GM23338 (cell line): Measurements from ENCODE around the gene LRRC3B. TPM values are rescaled to one million over a fixed set of nuclear protein-coding genes. Genes with fewer than 3 reads are reported as not detected.

Experiments
- ATAC-seq: fragments of 200-7000 bp; cut with Tn5 transposase; 3 replicates; pipeline ENCODE4 v1.9.1; 2020
- DNase-seq: peaks from one replicate; pipeline ENCODE4 v3.0.0-alpha.2; 2015; ENCODE audit warnings: low spot score
- H2AFZ ChIP-seq: fragments of 200-600 bp; sonication (generic); 2 replicates; pipeline ENCODE4 v1.8.0; 2016; ENCODE audit warnings: antibody characterized with exemption, mild to moderate bottlenecking, moderate library complexity
- H3F3A ChIP-seq: fragments of 200-600 bp; sonication (generic); replicated peaks from 2 replicates; pipeline ENCODE4 v1.8.0; 2017; ENCODE audit warnings: antibody characterized with exemption, mixed run types, low read depth
- H3K27ac ChIP-seq: fragments of 200-600 bp; sonication (generic); 2 replicates; pipeline ENCODE4 v1.6.1; 2016; ENCODE audit warnings: low read depth
- H3K27me3 ChIP-seq: fragments of 200-600 bp; sonication (generic); 2 replicates; pipeline ENCODE4 v1.8.0; 2016; ENCODE audit warnings: mild to moderate bottlenecking, mixed run types, moderate library complexity; ENCODE audit not compliant: insufficient read depth
- H3K36me3 ChIP-seq: fragments of 200-600 bp; sonication (generic); 2 replicates; pipeline ENCODE4 v1.8.0; 2016; ENCODE audit warnings: mild to moderate bottlenecking; ENCODE audit not compliant: insufficient read depth
- H3K4me1 ChIP-seq: fragments of 200-600 bp; sonication (generic); 2 replicates; pipeline ENCODE4 v1.8.0; 2016; ENCODE audit warnings: mild to moderate bottlenecking, moderate library complexity; ENCODE audit not compliant: insufficient read depth
- H3K4me2 ChIP-seq: fragments of 200-600 bp; sonication (generic); 2 replicates; pipeline ENCODE4 v1.7.1; 2017; ENCODE audit warnings: mixed run types
- H3K4me3 ChIP-seq: fragments of 200-600 bp; sonication (generic); 2 replicates; pipeline ENCODE4 v1.6.1; 2016; ENCODE audit warnings: mixed run types
- H3K79me2 ChIP-seq: fragments of 200-600 bp; sonication (generic); replicated peaks from 2 replicates; pipeline ENCODE4 v1.8.0; 2017; ENCODE audit warnings: mild to moderate bottlenecking; ENCODE audit not compliant: insufficient read depth
- H3K9me2 ChIP-seq: fragments of 200-600 bp; sonication (generic); 2 replicates; pipeline ENCODE4 v1.8.0; 2017; ENCODE audit not compliant: insufficient read depth
- H4K20me1 ChIP-seq: fragments of 200-600 bp; sonication (generic); replicated peaks from 2 replicates; pipeline ENCODE4 v1.8.0; 2017; ENCODE audit warnings: mild to moderate bottlenecking; ENCODE audit not compliant: insufficient read depth
- H3K27ac Mint-ChIP-seq: 2 replicates; pipeline ENCODE4 v1.8.0; 2020; ENCODE audit warnings: inconsistent platforms, mild to moderate bottlenecking, moderate library complexity, mixed read lengths
- H3K27me3 Mint-ChIP-seq: 3 replicates; pipeline ENCODE4 v1.8.0; 2022; ENCODE audit warnings: low read depth, mild to moderate bottlenecking, moderate library complexity, mixed read lengths, inconsistent platforms; ENCODE audit not compliant: insufficient read depth, poor library complexity
- H3K36me3 Mint-ChIP-seq: 3 replicates; pipeline ENCODE4 v1.8.0; 2021; ENCODE audit warnings: low read depth, mild to moderate bottlenecking, inconsistent platforms, moderate library complexity, mixed read lengths
- H3K4me1 Mint-ChIP-seq: 3 replicates; pipeline ENCODE4 v1.8.0; 2020; ENCODE audit warnings: mild to moderate bottlenecking, inconsistent platforms, mixed read lengths
- H3K4me3 Mint-ChIP-seq: 3 replicates; pipeline ENCODE4 v1.8.0; 2021; ENCODE audit warnings: moderate library complexity, mild to moderate bottlenecking, inconsistent platforms, mixed read lengths
- H3K9me3 Mint-ChIP-seq: 3 replicates; pipeline ENCODE4 v1.8.0; 2020; ENCODE audit warnings: moderate library complexity, mild to moderate bottlenecking, inconsistent platforms, mixed read lengths
- CTCF ChIP-seq, 2 experiments: fragments of 200-600 bp in 1 of 2; sonication (generic) in 1 of 2; conservative IDR thresholded peaks; 2 replicates each; pipeline versions ENCODE4 v1.5.1 to v1.6.1; 2016 to 2017; ENCODE audit warnings: antibody characterized with exemption in 2 of 2, low read depth in 2 of 2, mild to moderate bottlenecking in 2 of 2, moderate library complexity in 1 of 2
- ETS1 ChIP-seq: IDR thresholded peaks from 2 replicates; pipeline ENCODE4 v1.6.1; 2016; ENCODE audit warnings: antibody characterized with exemption
- EZH2 ChIP-seq: fragments of 200-600 bp; sonication (generic); IDR thresholded peaks from one replicate; pipeline ENCODE4 v1.8.0; 2017; ENCODE audit warnings: antibody characterized with exemption, mild to moderate bottlenecking, low read depth; ENCODE audit not compliant: unreplicated experiment
- EZH2phosphoT487 ChIP-seq: fragments of 200-600 bp; sonication (generic); IDR thresholded peaks from one replicate; pipeline ENCODE4 v1.8.1; 2018; ENCODE audit warnings: antibody characterized with exemption; ENCODE audit not compliant: unreplicated experiment
- JUNB ChIP-seq: IDR thresholded peaks from one replicate; pipeline ENCODE4 v1.6.1; 2016; ENCODE audit warnings: antibody characterized with exemption; ENCODE audit not compliant: unreplicated experiment
- POLR2AphosphoS5 ChIP-seq: IDR thresholded peaks from 2 replicates; pipeline ENCODE4 v1.6.1; 2016; ENCODE audit warnings: antibody characterized with exemption, low read depth
- REST ChIP-seq: IDR thresholded peaks from one replicate; pipeline ENCODE4 v1.6.1; 2018; ENCODE audit warnings: antibody characterized with exemption; ENCODE audit not compliant: unreplicated experiment
- ZNF114 ChIP-seq: fragments of 250-450 bp; sonication (Bioruptor Pico); IDR thresholded peaks from 2 replicates; pipeline ENCODE4 v1.5.0; 2020; ENCODE audit warnings: mild to moderate bottlenecking, moderate library complexity
- ZNF462 ChIP-seq: fragments of 250-450 bp; sonication (Bioruptor Pico); IDR thresholded peaks from 2 replicates; pipeline ENCODE4 v1.5.0; 2020; ENCODE audit warnings: mild to moderate bottlenecking, moderate library complexity
- polyA plus RNA-seq: library from polyadenylated mRNA; unstranded; fragments of >200 nt; fragmentation: Nextera tagmentation; extraction: Ambion mirVana; gene quantifications from 2 replicates; pipeline ENCODE4 v1.2.1, GENCODE V29; 2016
- total RNA-seq: library from RNA; depleted of rRNA; stranded (reverse); fragments of >200 nt; shearing (Covaris generic); gene quantifications from 2 replicates; pipeline ENCODE4 v1.2.3, GENCODE V29; 2014

The LRRC3B gene
- total and polyA plus RNA-seq, 2 experiments from 2014 or later = 7.1 to 13.2 TPM

GRCh38 chr3:26682406-26682805 is 59.8 kb downstream of the LRRC3B start:
- TF ChIP-seq EZH2 (no peak), ZNF462 (CRISPR knock-in tag) (no peak), ETS1 (no peak), JUNB (no peak), REST (no peak), EZH2phosphoT487 (no peak), CTCF (conservative IDR thresholded peaks at IDR 0.05; ENCODE audit: low read depth in 2 of 2) (no peak), ZNF114 (CRISPR knock-in tag) (no peak), POLR2AphosphoS5 (no peak)
- Histone ChIP-seq H3K79me2 (no peaks in the 10 kb centered on the region; the same call in 1 of the 2 replicates), H3K27me3 (no peaks in the 10 kb centered on the region), H3K4me2 (no peak overlapping the region), H2AFZ (no peak overlapping the region), H3K27ac (no peak overlapping the region), H4K20me1 (no peaks in the 10 kb centered on the region; the same call in 1 of the 2 replicates), H3F3A (no peaks in the 10 kb centered on the region), H3K4me3 (no peak overlapping the region), H3K36me3 (no peaks in the 10 kb centered on the region), H3K9me2 (peaks cover 4% of the 10 kb centered on the region; the same call in 1 of the 2 replicates), H3K4me1 (peaks cover under 1% of the 10 kb centered on the region; the same call in 1 of the 2 replicates)
- peaks cover 3% of the 10 kb centered on the region; the same call in 2 of the 3 replicates for H3K4me1 Mint-ChIP-seq
- no peak for DNase-seq
- H3K36me3 Mint-ChIP-seq = no peaks in the 10 kb centered on the region
- no peak overlapping the region for H3K27ac Mint-ChIP-seq
- H3K9me3 Mint-ChIP-seq = peaks cover 2% of the 10 kb centered on the region; the same call in 1 of the 3 replicates
- H3K27me3 Mint-ChIP-seq = no peaks in the 10 kb centered on the region
- H3K4me3 Mint-ChIP-seq = no peak overlapping the region
- ATAC-seq = no peak
